ENCODE measurements around the gene EDA.
A peak's percentile ranks its signal among the peaks of the same experiment; 100 is the strongest.

EDA gene

DNA sequence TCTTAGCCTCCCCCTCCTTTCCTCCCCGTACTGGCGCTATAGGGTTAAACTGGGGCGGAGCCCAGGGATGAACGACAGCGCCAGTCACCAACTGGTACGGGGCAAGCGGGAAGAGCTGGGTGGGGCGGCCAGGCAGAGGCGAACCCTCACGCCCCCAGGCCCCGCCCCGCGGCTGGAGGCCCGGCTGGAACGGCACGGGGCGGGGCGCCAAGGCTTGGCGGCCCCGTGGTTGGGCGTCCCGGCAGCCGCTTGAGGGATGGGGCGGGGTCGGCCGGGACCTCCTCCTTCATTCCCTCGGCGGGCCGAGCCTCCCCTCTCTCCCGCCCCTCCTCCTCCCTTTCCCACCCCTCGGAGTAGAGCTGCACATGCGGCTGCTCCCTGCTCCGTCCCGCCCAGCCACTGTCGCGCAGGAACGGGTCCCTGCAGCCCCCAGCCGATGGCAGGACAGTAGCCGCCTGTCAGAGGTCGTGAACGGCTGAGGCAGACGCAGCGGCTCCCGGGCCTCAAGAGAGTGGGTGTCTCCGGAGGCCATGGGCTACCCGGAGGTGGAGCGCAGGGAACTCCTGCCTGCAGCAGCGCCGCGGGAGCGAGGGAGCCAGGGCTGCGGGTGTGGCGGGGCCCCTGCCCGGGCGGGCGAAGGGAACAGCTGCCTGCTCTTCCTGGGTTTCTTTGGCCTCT, at the start of gene EDA:
TSS of gene EDA (plus strand) at position 335 of the 678 bp plus-strand sequence.
- peak; percentile 58 for DNase-seq

- DNase-seq = no peak
These were observed 47.1 kb upstream of the EDA start for GRCh38 chrX:69568828-69569227.

- no peak for DNase-seq
These were observed 18.5 kb upstream of the EDA start for GRCh38 chrX:69597399-69597798.

DNA sequence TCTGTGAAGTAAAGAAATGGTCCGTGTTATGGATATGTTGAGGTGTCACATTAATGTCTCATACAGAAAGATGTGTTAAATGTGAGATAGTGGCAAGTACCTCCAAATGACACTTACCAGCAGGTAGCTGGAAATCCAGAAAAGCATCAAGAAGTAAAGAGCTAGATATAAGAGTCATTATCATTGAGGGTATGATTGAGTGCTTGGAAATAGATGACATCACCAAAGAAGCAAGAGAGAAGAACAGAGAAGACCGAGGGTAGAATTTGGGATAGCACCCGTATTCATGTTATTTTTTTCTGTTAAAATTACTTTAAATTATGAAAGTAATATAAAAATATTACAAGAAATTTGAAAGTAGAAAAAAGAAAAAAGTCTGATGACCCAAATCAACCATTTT, 15.7 kb upstream of the EDA start:
- DNase-seq = no peak

DNA sequence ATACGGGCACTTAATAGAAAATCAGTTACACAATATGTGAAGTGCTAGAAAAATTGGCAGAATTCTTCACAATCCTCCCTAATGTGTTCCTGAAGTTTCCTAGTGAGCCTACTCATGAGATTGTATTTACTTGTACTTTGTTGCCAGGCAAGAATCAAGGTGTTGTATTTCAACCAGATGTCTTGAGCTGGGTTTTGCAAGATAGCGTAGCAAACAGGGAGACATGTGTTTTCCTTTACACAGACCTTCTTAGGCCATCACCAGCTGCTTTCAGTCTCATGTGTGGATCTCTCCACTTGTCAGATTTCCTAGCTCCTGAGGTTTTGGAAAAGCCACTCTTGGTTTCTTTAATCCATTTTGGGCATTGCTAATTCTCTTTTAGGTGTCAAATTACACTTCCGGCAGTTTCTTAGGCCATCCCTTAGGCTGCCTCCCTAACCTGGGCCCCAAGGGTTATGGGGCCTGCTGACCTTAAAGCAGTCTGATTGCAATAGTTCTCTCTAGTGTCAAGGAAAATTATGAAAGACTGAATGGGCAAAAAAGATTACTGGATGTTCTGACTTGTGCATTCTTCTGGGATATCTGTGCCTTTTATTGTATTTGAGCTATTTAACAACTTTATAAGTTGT, 12.2 kb upstream of the EDA start:
- DNase-seq = no peak

DNA sequence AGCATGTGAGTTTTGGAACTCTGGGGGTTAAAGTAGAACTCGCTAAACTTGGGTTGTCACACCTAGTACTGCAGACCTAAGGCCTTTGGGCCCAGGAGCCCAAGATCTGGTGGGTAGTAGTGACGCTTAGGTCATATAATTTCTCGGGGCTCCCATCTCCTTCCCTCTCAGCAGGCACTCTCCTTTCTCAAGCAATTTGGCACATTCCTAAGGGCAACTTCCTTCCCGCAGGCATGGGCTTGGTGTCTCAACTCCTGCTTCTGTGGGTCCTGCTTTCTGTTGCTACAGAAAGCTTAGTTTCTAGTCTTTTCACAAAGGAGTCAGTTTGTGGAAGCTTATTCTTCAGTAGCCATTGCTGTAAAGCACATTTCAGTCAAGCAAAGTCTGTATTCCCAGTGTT, 10.4 kb upstream of the EDA start:
- DNase-seq = no peak

DNA sequence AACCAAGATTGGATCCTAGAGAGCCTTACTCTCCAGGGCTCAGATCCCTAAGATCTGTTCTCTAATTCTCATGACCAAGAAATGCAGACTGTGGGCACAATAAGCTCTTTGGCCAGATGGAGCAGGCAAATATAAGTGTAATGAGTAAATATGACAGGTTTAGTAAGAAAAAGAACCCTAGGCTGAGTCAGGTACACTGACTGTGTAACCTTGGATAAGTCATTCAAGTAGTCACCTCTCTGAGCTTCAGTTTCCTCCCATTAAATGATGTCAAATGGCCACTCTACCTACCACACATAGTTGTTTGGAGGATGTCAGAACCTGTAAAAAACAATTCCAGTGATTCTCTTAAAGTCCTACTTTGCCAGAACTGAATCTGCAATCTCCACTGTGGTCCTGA, 8.3 kb upstream of the EDA start:
- no peak for DNase-seq

DNA sequence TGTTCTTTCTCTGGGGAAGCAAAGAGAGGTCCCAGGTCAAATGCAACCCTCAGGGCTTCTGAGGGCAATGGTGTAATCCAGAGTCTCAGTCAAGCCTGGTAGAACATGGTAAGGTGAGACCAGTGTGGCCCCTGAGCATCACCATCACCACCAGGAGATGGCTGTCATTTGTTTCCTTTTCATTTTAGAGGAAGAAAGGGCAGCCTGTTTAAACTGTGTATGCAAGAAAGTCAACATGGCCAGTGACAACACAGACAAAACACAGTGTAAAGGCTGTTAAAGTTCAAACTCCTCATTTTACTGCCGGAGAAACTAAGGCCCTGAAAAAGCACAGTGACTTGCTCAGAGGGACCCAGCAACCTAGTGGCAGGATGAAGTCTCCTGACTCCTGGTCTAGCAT, 2.0 kb upstream of the EDA start:
- no peak for DNase-seq

- DNase-seq = no peak
These were observed 1.0 kb upstream of the EDA start for GRCh38 chrX:69614886-69615285.

- no peak for DNase-seq
These were observed 571 bp upstream of the EDA start for GRCh38 chrX:69615342-69615741.

GRCh38 chrX:69616457-69617203, 717 bp downstream of the EDA start:
- peak; percentile 24 for DNase-seq

DNA sequence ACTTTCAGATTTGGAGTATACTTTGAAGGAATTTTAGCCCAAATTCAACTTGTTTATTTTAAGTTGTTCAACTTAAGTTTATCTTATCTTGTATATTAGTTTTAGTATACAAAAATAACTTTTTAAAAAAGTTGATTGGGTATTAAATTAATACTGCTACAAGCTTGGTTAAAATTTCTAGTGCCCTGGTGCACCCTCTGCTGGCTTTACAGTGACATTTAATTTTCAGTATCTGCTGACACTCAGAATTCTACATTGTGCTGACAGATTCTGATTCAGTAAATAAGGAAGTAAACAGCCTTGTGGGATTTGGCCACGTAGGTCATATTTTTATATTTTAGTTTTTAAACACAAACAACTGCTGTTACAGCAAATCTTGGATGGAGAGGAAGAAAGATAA, 2.9 kb downstream of the EDA start:
- peak; percentile 6 for DNase-seq

DNA sequence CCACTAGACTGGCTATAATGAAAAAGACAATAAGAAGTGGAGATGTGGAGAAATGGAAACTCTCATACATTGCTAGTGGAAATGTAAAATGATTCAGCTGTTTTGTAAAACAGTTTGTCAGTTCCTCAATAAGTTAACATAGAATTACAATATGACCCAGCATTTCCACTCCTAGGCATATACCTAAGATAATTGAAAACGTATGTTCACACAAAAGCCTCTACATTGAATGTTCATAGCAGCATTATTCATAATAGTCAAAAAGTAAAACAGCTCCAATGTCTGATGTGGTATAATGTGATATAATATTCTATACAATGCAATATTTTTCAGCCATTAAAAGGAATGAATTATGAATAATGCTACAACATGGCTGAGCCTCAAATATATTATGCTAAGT, 10.2 kb downstream of the EDA start:
- DNase-seq = no peak

- no peak for DNase-seq
These were observed 11.8 kb downstream of the EDA start for GRCh38 chrX:69627744-69628143.

- DNase-seq = no peak
These were observed 14.2 kb downstream of the EDA start for GRCh38 chrX:69630147-69630546.

- no peak for DNase-seq
These were observed 48.8 kb downstream of the EDA start for GRCh38 chrX:69664693-69665092.

- DNase-seq = no peak
These were observed 54.2 kb downstream of the EDA start for GRCh38 chrX:69670001-69670555.

DNA sequence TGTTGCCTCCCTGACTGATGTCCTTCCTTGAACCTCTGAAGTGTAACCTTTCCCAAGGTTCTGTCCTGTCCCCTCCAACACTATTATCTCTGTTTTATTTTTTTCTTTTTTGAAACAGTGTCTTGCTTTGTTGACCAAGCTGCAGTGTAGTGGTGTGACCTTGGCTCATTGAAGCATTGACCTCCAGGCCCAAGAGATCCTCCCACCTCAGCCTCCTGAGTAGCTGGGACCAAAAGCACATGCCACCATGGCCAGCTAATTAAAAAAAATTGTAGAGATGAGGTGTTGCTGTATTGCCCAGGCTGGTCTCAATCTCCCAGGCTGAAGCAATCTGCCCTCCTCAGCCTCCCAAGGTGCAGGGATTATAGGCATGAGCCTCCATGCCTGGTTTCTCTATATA, 59.0 kb downstream of the EDA start:
- no peak for DNase-seq

- DNase-seq = no peak
These were observed 89.9 kb downstream of the EDA start for GRCh38 chrX:69705818-69706217.

DNA sequence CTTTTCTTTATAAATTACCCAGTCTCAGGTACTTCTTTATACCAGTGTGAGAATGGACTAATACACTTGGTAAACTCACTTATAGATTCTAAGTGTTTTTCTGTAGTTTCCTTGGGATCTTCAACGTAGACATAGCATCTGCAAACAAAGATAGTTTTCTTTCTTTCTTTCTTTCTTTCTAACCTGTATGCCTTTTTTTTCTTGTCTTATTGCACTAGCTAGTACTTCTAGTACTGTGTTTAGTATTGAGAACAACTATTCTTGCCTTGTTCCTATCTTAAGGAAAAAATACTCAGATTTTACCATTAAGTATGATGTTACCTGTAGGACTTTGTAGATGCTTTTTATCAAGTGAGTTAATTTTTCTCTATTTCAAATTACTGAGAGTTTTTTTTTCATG, 102.2 kb downstream of the EDA start:
- DNase-seq = no peak

DNA sequence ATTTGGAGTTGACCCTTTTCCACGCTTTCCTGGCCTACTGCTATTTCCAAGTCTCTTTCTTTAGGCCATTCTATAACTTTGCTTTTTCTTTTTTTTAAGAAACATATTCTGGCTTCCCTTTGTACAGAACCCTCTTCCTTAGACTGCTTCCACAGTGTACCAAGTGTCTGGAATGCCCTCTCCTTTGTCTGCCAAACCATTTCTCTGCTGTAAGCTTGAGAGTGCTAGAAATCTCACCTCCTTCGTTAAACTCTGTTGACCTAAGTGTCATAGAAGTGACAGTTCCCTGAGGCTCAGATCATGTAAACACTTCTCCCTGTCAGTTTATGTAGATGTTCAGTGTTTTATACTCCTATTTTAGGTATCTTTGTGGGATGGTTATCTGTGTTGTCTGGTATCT, 108.4 kb downstream of the EDA start:
- DNase-seq = no peak

- DNase-seq = no peak
These were observed 124.4 kb downstream of the EDA start for GRCh38 chrX:69740317-69740716.

DNA sequence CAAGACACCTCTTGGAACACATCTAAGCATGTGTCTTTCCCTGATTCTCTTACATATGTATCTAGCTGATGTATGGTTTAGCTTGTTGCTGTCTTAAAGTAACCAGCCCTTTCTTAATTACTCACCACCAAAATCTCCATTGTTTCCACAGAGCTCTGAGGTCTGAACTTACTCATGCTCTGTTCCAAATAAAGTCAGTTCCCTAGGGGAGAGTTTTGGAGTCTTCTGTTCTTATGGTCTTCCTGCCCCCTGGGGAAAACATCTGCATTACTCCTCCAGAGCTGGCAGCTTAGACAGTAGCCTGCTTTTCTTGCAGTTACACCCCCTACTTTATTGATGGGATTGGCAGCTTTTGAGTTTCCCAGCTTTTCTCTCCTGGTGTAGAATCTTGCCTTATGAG, 125.8 kb downstream of the EDA start:
- DNase-seq = no peak

GRCh38 chrX:69746051-69746450, 130.1 kb downstream of the EDA start:
- no peak for DNase-seq
